ENCODE results near the gene NALCN. TPM values are rescaled to one million over a fixed set of nuclear protein-coding genes. Genes with fewer than 3 reads are reported as not detected.

The NALCN gene
- total RNA-seq, 3 donors from 2014 or later (not counting 1 experiment from before 2014, with no cell fraction given) = not detected

DNA sequence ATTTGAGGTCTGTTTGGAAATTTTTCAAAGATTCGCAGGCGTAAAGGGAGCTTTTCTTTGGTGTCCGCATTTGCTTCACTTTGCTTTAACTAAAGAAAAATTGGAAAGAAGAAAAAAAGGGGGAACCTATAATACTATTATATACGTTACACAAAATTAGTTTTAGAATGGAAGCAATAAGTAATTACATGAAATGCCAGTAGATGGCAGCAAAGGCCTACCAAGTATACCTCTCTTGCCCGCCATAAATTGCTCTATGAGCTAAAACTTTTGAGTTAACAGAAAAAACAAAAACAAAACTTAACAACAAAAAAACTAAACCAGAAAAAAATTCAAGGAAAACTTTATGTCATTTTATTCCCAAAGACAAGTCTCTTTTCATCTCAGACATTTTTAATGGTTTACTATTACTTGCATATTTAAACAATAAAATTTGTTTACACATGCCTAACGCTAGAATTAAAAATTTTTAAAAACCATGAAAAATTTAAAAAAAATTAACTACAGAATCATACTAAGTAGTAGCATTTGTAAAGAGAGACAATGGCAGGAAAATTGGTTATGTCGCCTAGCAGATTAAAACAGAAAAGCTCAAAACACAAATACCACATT, 271.4 kb downstream of the NALCN start:
- H3K4me3 ChIP-seq (ENCODE audit: low read length) = no peak overlapping the region
- TF ChIP-seq, protein P1, sequence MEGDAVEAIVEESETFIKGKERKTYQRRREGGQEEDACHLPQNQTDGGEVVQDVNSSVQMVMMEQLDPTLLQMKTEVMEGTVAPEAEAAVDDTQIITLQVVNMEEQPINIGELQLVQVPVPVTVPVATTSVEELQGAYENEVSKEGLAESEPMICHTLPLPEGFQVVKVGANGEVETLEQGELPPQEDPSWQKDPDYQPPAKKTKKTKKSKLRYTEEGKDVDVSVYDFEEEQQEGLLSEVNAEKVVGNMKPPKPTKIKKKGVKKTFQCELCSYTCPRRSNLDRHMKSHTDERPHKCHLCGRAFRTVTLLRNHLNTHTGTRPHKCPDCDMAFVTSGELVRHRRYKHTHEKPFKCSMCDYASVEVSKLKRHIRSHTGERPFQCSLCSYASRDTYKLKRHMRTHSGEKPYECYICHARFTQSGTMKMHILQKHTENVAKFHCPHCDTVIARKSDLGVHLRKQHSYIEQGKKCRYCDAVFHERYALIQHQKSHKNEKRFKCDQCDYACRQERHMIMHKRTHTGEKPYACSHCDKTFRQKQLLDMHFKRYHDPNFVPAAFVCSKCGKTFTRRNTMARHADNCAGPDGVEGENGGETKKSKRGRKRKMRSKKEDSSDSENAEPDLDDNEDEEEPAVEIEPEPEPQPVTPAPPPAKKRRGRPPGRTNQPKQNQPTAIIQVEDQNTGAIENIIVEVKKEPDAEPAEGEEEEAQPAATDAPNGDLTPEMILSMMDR (IDR thresholded peaks at IDR 0.05) = peak; percentile 80
- peaks cover 12 to 29% of the 10 kb centered on the region in 2 donors for H3K27me3 Mint-ChIP-seq (ENCODE audit: low read depth in 2 of 2)
- WGBS (ENCODE audit: insufficient coverage) = 14% methylated on average over 3 of the region's 7 CpGs
- no peak overlapping the region for H3K4me3 Mint-ChIP-seq
- DNase-seq (peak in 1 of 2 donors; percentile 74), ATAC-seq (peak in 2 of 3 donors; percentile 40 to 65)
- peaks cover 7% of the 10 kb centered on the region for H3K27me3 ChIP-seq (ENCODE audit: control insufficient read depth, insufficient read depth, low read length)
- H3K27ac Mint-ChIP-seq = no peak overlapping the region
- H3K27ac ChIP-seq (ENCODE audit: low read length) = no peak overlapping the region
- no peaks in the 10 kb centered on the region for H3K36me3 ChIP-seq (ENCODE audit: control insufficient read depth, insufficient read depth, low read length)
- H3K9me3 Mint-ChIP-seq = no peaks in the 10 kb centered on the region
- no peaks in the 10 kb centered on the region for H3K36me3 Mint-ChIP-seq
- no peaks in the 10 kb centered on the region for H3K4me1 ChIP-seq (ENCODE audit: control insufficient read depth, insufficient read depth, low read length)
- intact Hi-C loops (cut with micrococcal nuclease) = loop anchor here (5.0 to 10.0 kb wide), 3 partner anchors 612 to 1412 kb away; no protein-coding TSS in a partner anchor
- no peaks in the 10 kb centered on the region for H3K9me3 ChIP-seq (ENCODE audit: control insufficient read depth, insufficient read depth, low read length)
- H3K4me1 Mint-ChIP-seq = no peaks in the 10 kb centered on the region

DNA sequence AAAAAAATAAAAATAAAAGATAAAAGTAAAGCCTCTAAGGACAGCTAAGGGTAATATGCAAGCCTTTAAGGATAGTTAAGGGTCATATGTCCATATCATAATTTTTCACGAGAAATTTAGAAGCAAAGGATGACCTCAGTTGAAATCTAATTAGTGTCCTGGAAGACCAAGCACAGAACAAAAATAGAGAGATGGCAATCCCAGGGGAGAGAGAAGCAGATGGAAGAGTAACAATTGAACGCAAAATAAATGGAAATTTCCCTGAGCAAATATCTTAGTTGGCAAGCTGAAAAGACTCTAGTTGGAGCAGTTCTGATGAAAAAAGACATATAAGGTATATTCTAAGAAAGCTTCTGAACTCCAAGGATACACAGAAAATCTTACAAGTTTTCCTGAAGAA, 275.4 kb downstream of the NALCN start:
- H3K9me3 Mint-ChIP-seq = no peaks in the 10 kb centered on the region
- Histone ChIP-seq H3K4me3 (ENCODE audit: low read length) (no peak overlapping the region), H3K27ac (ENCODE audit: low read length) (no peak overlapping the region), H3K4me1 (ENCODE audit: control insufficient read depth, insufficient read depth, low read length) (no peaks in the 10 kb centered on the region), H3K9me3 (ENCODE audit: control insufficient read depth, insufficient read depth, low read length) (no peaks in the 10 kb centered on the region), H3K27me3 (ENCODE audit: control insufficient read depth, insufficient read depth, low read length) (peaks cover 4% of the 10 kb centered on the region), H3K36me3 (ENCODE audit: control insufficient read depth, insufficient read depth, low read length) (no peaks in the 10 kb centered on the region)
- H3K27ac Mint-ChIP-seq = no peak overlapping the region
- 77% methylated on average over 2 of the region's 2 CpGs for WGBS (ENCODE audit: insufficient coverage)
- no peak overlapping the region for H3K4me3 Mint-ChIP-seq
- no peaks in the 10 kb centered on the region for H3K4me1 Mint-ChIP-seq
- no peaks in the 10 kb centered on the region for H3K36me3 Mint-ChIP-seq
- TF ChIP-seq, protein P1 (IDR thresholded peaks at IDR 0.05) = no peak
- intact Hi-C loops (cut with micrococcal nuclease) = loop anchor here (5.0 to 10.0 kb wide), 2 partner anchors 616 to 1314 kb away; no protein-coding TSS in a partner anchor
- peaks cover 6 to 41% of the 10 kb centered on the region in 2 donors for H3K27me3 Mint-ChIP-seq (ENCODE audit: low read depth in 2 of 2)
- ATAC-seq (no peak), DNase-seq (no peak)

DNA sequence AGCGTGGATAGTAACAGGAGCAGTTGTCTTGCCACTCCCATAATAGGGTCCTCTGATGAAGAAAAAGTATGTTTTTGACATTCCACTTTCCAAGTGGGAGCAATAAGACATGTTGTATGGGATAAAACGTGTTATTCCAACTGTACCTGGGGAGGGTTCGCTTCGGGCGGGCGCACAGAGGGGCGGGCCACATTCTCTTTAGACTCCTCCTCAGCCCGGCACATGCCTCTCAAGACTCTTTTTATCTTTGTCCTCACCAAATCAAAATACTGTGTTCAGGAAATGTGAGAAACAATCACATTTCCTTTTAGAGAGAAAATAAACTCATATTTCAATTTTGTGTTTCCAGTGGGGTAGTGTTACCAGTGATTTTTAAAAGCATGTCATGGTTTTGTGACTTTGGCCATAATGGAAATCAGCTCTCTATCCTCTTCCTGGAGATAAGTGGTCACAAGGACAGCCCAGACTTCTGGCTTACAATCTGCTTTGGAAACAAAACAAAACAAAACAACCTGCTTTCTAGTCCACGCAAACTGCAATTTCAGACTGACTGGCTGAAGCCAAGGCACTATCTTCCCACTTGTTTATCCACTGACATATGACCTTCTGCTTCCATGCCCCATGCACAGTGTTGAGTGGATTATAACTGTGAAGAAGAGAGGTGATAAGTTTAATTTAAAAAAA, 276.1 kb downstream of the NALCN start:
- WGBS (ENCODE audit: insufficient coverage) = 81% methylated on average over 7 of the region's 9 CpGs
- no peak overlapping the region for H3K4me3 ChIP-seq (ENCODE audit: low read length)
- TF ChIP-seq, protein P1 (IDR thresholded peaks at IDR 0.05) = no peak
- Mint-ChIP-seq H3K27ac (no peak overlapping the region), H3K4me3 (no peak overlapping the region), H3K27me3 (ENCODE audit: low read depth in 2 of 2) (peaks cover 3 to 35% of the 10 kb centered on the region in 2 donors), H3K36me3 (no peaks in the 10 kb centered on the region), H3K4me1 (no peaks in the 10 kb centered on the region), H3K9me3 (no peaks in the 10 kb centered on the region)
- no peak overlapping the region for H3K27ac ChIP-seq (ENCODE audit: low read length)
- H3K36me3 ChIP-seq (ENCODE audit: control insufficient read depth, insufficient read depth, low read length) = no peaks in the 10 kb centered on the region
- H3K9me3 ChIP-seq (ENCODE audit: control insufficient read depth, insufficient read depth, low read length) = no peaks in the 10 kb centered on the region
- ATAC-seq (no peak), DNase-seq (no peak)
- no peaks in the 10 kb centered on the region for H3K4me1 ChIP-seq (ENCODE audit: control insufficient read depth, insufficient read depth, low read length)
- intact Hi-C loops (cut with micrococcal nuclease) = loop anchor here (5.0 to 10.0 kb wide), 2 partner anchors 617 to 1315 kb away; no protein-coding TSS in a partner anchor
- H3K27me3 ChIP-seq (ENCODE audit: control insufficient read depth, insufficient read depth, low read length) = peaks cover 2% of the 10 kb centered on the region

Data from natural killer cell (primary cell).